Chondrocyte (in vitro differentiated cells): Measurements from ENCODE around the gene CTSH. TPM values are rescaled to one million over a fixed set of nuclear protein-coding genes. Genes with fewer than 3 reads are reported as not detected.
A peak's percentile ranks its signal among the peaks of the same experiment; 100 is the strongest.

Source experiments
- DNase-seq: peaks from one replicate; pipeline ENCODE4 v3.0.0; 2021; ENCODE audit warnings: mixed read lengths, low spot score
- H3K27ac Mint-ChIP-seq: one replicate; pipeline ENCODE4 v1.8.0; 2021; ENCODE audit warnings: mild to moderate bottlenecking, moderate library complexity, mixed read lengths; ENCODE audit not compliant: unreplicated experiment
- H3K27me3 Mint-ChIP-seq: 2 replicates; pipeline ENCODE4 v1.8.0; 2021; ENCODE audit warnings: low read depth, mixed read lengths
- H3K36me3 Mint-ChIP-seq: 2 replicates; pipeline ENCODE4 v1.8.0; 2021; ENCODE audit warnings: low read depth, mixed read lengths
- H3K4me1 Mint-ChIP-seq: 2 replicates; pipeline ENCODE4 v1.8.0; 2021; ENCODE audit warnings: low read depth, mild to moderate bottlenecking, mixed read lengths
- H3K4me3 Mint-ChIP-seq: one replicate; pipeline ENCODE4 v1.8.0; 2021; ENCODE audit warnings: mild to moderate bottlenecking, moderate library complexity, mixed read lengths; ENCODE audit not compliant: unreplicated experiment
- H3K9me3 Mint-ChIP-seq: 2 replicates; pipeline ENCODE4 v1.8.0; 2021; ENCODE audit warnings: low read depth, mixed read lengths
- CTCF ChIP-seq: fragments of 200-600 bp; sonication (generic); IDR thresholded peaks from 2 replicates; pipeline ENCODE4 v1.5.0; 2021; ENCODE audit warnings: antibody characterized with exemption, mild to moderate bottlenecking, moderate library complexity
- total RNA-seq: library from RNA; stranded (reverse); gene quantifications from 3 replicates; pipeline ENCODE4 v1.2.1, GENCODE V29; 2021

CTSH gene
- total RNA-seq, 1 donor from 2014 or later: 22.5 TPM

DNA sequence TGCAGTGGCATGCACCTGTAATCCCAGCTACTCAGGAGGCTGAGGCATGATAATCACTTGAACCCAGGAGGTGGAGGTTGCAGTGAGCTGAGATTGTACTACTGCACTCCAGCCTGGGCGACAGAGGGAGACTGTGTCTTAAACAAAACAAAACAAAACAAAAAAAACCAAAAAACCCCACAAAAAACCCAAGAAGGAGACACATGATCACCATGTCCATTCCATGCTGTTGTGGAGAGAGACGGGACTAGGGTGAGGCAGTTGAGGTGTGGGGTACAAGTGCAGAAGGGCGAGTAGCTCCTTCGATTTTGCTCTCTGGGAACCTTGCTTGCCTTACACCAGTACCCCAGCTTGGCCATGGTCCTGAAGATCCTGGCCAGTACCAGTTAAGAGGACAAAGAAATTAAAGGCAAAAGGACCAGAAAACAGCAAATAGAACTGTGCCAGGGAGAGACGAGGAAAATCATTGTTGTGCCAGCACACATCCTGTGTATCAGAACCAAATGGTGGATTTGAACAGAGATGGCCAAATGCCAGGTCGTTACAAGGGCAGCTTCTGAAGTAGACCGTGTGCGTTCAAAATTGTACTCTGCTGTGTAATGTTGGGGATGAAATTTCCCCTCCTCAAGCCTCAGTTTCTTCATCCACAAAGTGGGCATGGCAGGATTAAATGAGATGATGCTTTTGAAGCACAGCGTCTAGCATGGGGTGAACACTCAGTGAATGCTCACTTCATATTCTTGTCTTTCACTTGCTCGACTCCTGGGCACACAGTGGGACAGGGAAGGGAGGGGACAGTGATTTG lies 42.9 kb upstream of the CTSH start:
- H3K36me3 Mint-ChIP-seq: no peaks in the 10 kb centered on the region
- H3K27me3 Mint-ChIP-seq: no peaks in the 10 kb centered on the region
- no peak for DNase-seq
- H3K4me1 Mint-ChIP-seq: peaks cover 34% of the 10 kb centered on the region
- H3K9me3 Mint-ChIP-seq: no peaks in the 10 kb centered on the region
- H3K27ac Mint-ChIP-seq: peak overlapping the region; percentile 99
- no peak overlapping the region for H3K4me3 Mint-ChIP-seq
- no peak for TF ChIP-seq CTCF

DNA sequence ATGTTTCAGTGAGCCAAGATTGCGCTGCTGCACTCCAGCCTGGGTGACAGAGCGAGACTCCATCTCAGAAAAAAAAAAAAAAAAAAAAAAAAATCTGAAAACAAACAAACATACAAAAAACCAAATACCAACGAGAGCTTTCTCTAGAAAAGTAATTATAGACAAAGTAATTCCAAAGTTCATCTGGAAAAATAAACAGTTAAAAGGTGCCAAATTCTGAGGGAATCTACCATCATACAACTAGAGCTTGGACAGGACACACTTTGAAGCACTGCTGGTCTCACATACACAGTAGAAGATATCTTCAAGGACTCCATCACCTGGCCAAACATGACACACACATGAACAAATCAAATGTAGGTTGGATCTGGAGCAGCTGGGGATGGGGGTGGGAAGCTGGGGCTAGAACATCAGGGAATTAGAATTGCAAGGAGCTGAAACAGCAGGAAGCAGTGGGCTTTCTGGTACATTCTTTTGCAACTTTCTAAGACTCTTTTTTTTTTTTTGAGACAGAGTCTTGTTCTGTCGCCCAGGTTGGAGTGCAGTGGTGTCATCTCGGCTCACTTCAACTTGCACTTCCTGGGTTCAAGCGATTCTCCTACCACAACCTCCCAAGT lies 41.1 kb upstream of the CTSH start:
- no peaks in the 10 kb centered on the region for H3K27me3 Mint-ChIP-seq
- TF ChIP-seq CTCF: no peak
- H3K4me1 Mint-ChIP-seq: peaks cover 33% of the 10 kb centered on the region
- H3K9me3 Mint-ChIP-seq: no peaks in the 10 kb centered on the region
- H3K4me3 Mint-ChIP-seq: no peak overlapping the region
- no peaks in the 10 kb centered on the region for H3K36me3 Mint-ChIP-seq
- no peak for DNase-seq
- H3K27ac Mint-ChIP-seq: peak overlapping the region; percentile 27

- Mint-ChIP-seq H3K4me1 (peaks cover 22% of the 10 kb centered on the region), H3K27ac (no peak overlapping the region), H3K4me3 (no peak overlapping the region), H3K27me3 (no peaks in the 10 kb centered on the region), H3K36me3 (no peaks in the 10 kb centered on the region), H3K9me3 (no peaks in the 10 kb centered on the region)
- TF ChIP-seq CTCF: no peak
- DNase-seq: peak; percentile 56
Measured at GRCh38 chr15:78984041-78984440, 39.2 kb upstream of the CTSH start.

- Mint-ChIP-seq H3K27me3 (no peaks in the 10 kb centered on the region), H3K4me3 (no peak overlapping the region), H3K36me3 (no peaks in the 10 kb centered on the region), H3K4me1 (peaks cover 15% of the 10 kb centered on the region), H3K27ac (no peak overlapping the region), H3K9me3 (no peaks in the 10 kb centered on the region)
- DNase-seq: peak; percentile 38
- no peak for TF ChIP-seq CTCF
Measured at GRCh38 chr15:78983146-78983918, 38.5 kb upstream of the CTSH start.

- H3K36me3 Mint-ChIP-seq: no peaks in the 10 kb centered on the region
- peaks cover 9% of the 10 kb centered on the region for H3K4me1 Mint-ChIP-seq
- no peak for TF ChIP-seq CTCF
- no peaks in the 10 kb centered on the region for H3K9me3 Mint-ChIP-seq
- no peak for DNase-seq
- H3K27me3 Mint-ChIP-seq: no peaks in the 10 kb centered on the region
- no peak overlapping the region for H3K27ac Mint-ChIP-seq
- H3K4me3 Mint-ChIP-seq: no peak overlapping the region
Measured at GRCh38 chr15:78982736-78983135, 37.9 kb upstream of the CTSH start.
